Body of pancreas (tissue), 4 donors: ENCODE measurements around the gene SKI. TPM values are rescaled to one million over a fixed set of nuclear protein-coding genes. Genes with fewer than 3 reads are reported as not detected.

Source experiments
- ATAC-seq: fragments of 150-250 bp; one replicate; pipeline ENCODE4 v1.9.1; 2016
- DNase-seq, 4 donors: peaks; one replicate each; pipeline ENCODE4 v3.0.0-alpha.2; 2019
- H3K27ac ChIP-seq, 4 donors: fragments of 200-600 bp; sonication (generic); 1 replicate in 3 of 4; 2 replicates in 1 of 4; pipeline versions ENCODE4 v1.5.1 to v1.6.1; 2016 to 2019; ENCODE audit warnings: mild to moderate bottlenecking in 1 of 4, mixed read lengths in 1 of 4, moderate library complexity in 1 of 4
- H3K27me3 ChIP-seq, 2 donors: fragments of 200-600 bp; sonication (generic); one replicate each; pipeline ENCODE4 v1.6.0; 2016; ENCODE audit warnings: mild to moderate bottlenecking in 1 of 2
- H3K36me3 ChIP-seq, 2 donors: fragments of 200-600 bp; sonication (generic); replicated peaks in 1 of 2; 2 replicates each; pipeline ENCODE4 v1.5.1; 2016; ENCODE audit warnings: low read depth in 2 of 2; ENCODE audit not compliant: insufficient read depth in 1 of 2
- H3K4me1 ChIP-seq: fragments of 200-600 bp; sonication (generic); one replicate; pipeline ENCODE4 v1.6.0; 2016
- H3K4me3 ChIP-seq, 2 donors: fragments of 200-600 bp; sonication (generic); 1 replicate in 1 of 2; 2 replicates in 1 of 2; pipeline ENCODE4 v1.5.1; 2016 to 2019
- H3K9me3 ChIP-seq, 3 donors: fragments of 200-600 bp; sonication (generic); 1 replicate in 2 of 3; 2 replicates in 1 of 3; pipeline ENCODE4 v1.5.1; 2016
- POLR2A ChIP-seq, 3 donors: fragments of 450-650 bp; IDR thresholded peaks; one replicate each; pipeline ENCODE4 v1.6.1; 2016; ENCODE audit warnings: antibody characterized with exemption in 3 of 3, mild to moderate bottlenecking in 2 of 3
- WGBS, 2 donors: methylation state at CpG; one replicate each; pipeline ENCODE4 v1.1.5; 2017; 5-methylcytosine and 5-hydroxymethylcytosine counted together
- intact Hi-C: fragments of 100-400 bp; cut with DNase I; formaldehyde crosslinking; loops from one replicate; pipeline ENCODE4 v1.15.1; 2023
- total RNA-seq, 2 donors: library from RNA; depleted of rRNA; stranded (reverse); fragments of >200 nt; gene quantifications; one replicate each; pipeline ENCODE4 v1.1.0, GENCODE V29; 2016
- TF ChIP-seq, protein P1 (sequence below), 7 experiments: fragments of 450-650 bp in 4 of 7; fragments of 200-600 bp in 3 of 7; sonication (generic) in 3 of 7; IDR thresholded peaks; one replicate each; pipeline ENCODE4 v1.5.1; 2016 to 2019; ENCODE audit warnings: antibody characterized with exemption in 7 of 7

Gene SKI
- total RNA-seq, 2 donors from 2014 or later: 15.8 to 33.0 TPM

DNA sequence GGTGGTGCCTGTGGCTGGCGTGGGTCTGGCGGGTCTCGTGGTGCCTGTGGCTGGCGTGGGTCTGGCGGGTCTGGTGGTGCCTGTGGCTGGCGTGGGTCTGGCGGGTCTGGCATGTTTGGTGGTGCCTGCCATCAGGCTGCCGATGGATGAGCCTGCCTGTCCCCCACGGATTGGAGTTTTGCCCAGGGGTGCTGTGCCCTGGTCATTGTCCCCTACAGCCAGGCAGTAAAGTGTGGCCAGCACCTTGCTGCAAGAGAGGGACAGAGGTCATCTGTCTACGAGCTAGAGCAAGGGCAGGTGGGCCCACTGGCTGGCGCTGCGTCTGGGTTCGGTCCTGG is 41.8 kb downstream of the SKI start:
- H3K4me3 ChIP-seq: no peak overlapping the region
- no peaks in the 10 kb centered on the region for H3K27me3 ChIP-seq
- H3K27ac ChIP-seq: no peak overlapping the region
- intact Hi-C loops: no loop called here
- 87 to 100% methylated on average over 1 to 13 of the region's 13 CpGs for WGBS, 2 donors
- TF ChIP-seq, protein P1, sequence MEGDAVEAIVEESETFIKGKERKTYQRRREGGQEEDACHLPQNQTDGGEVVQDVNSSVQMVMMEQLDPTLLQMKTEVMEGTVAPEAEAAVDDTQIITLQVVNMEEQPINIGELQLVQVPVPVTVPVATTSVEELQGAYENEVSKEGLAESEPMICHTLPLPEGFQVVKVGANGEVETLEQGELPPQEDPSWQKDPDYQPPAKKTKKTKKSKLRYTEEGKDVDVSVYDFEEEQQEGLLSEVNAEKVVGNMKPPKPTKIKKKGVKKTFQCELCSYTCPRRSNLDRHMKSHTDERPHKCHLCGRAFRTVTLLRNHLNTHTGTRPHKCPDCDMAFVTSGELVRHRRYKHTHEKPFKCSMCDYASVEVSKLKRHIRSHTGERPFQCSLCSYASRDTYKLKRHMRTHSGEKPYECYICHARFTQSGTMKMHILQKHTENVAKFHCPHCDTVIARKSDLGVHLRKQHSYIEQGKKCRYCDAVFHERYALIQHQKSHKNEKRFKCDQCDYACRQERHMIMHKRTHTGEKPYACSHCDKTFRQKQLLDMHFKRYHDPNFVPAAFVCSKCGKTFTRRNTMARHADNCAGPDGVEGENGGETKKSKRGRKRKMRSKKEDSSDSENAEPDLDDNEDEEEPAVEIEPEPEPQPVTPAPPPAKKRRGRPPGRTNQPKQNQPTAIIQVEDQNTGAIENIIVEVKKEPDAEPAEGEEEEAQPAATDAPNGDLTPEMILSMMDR (IDR thresholded peaks at IDR 0.05): no peak
- no peak for TF ChIP-seq POLR2A (IDR thresholded peaks at IDR 0.05)
- no peak for DNase-seq
- H3K36me3 ChIP-seq: no peaks in the 10 kb centered on the region
- H3K4me1 ChIP-seq: peaks cover 25% of the 10 kb centered on the region
- ATAC-seq: no peak
- H3K9me3 ChIP-seq: no peaks in the 10 kb centered on the region

DNA sequence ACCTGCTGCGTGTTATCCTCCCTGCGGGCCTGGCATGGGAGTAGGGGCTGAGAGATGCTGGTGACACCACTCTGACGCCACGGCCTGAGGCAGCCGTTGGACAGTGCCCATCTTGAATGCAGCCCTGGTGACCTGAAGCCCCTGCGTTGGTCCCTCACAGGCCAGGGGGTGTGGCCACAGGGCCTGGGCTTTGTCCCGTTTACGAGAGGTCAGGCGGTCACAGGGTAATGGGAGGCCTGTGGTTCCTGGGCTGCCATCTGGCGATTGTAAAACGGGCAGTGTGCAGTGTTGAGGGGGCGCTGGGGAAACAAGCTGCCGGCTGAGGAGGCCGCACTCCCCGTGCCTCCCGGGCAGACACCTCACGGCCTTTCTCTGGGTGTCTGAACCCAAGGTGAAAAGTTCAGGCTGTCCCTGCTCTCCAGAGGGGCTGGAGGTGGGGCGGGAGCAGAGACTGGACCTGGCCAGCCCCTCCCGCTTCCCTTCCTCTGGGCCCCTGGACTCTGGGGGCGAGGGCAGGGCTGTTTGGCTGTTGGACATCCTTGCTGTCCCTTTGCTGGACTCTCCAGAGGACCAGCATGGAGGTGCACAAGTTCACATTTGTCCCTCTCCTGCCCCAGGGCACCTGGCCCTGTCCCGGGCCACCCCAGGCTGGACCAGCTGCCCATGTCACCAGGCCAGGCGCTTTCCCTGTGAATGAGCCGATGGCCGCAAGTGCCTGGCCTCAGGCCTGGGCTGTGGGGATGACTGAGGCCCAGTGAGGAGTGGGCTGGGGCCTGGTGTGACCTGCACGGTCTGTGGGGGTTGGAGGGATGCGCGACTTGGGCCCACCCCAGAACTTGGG is 42.4 kb downstream of the SKI start:
- no peak for TF ChIP-seq POLR2A (IDR thresholded peaks at IDR 0.05)
- TF ChIP-seq, protein P1 (IDR thresholded peaks at IDR 0.05): no peak
- DNase-seq (no peak), ATAC-seq (no peak)
- H3K4me3 ChIP-seq: no peak overlapping the region
- H3K27me3 ChIP-seq: no peaks in the 10 kb centered on the region
- H3K9me3 ChIP-seq: no peaks in the 10 kb centered on the region
- H3K36me3 ChIP-seq: no peaks in the 10 kb centered on the region
- intact Hi-C loops: no loop called here
- H3K27ac ChIP-seq: peak overlapping the region in 1 of 4 donors; percentile 12
- peaks cover 31% of the 10 kb centered on the region for H3K4me1 ChIP-seq
- 72 to 87% methylated on average over 3 to 25 of the region's 27 CpGs for WGBS, 2 donors

DNA sequence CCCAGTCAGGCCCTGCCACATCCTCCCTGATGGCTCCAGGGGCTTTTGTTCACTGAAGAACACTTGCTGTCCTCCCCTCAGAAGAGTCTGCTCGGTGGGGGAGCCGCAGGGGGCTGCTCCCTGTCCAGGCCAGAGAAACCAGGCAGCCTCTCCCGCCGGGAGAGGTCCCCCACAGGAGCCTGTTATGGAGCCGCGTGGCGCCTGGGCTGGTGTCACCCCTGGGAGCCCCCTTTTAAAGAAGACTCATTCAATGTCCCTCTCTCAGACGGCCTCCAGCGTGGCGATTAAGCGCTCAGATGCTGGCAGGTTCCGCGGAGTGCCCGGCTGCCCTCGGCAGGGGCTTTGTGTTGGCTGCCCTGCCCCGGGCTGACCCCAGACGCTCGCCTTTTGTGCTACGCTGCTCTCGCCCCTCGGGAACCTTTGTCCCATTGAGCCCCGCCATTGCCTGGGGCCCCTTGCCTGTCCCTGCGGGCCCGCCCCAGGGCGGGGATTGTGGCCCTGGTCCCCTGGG is 43.1 kb downstream of the SKI start:
- ATAC-seq: no peak
- Histone ChIP-seq H3K36me3 (no peaks in the 10 kb centered on the region), H3K27me3 (no peaks in the 10 kb centered on the region), H3K4me1 (peaks cover 38% of the 10 kb centered on the region), H3K27ac (peak overlapping the region in 1 of 4 donors; percentile 12), H3K4me3 (no peak overlapping the region), H3K9me3 (no peaks in the 10 kb centered on the region)
- TF ChIP-seq, protein P1 (IDR thresholded peaks at IDR 0.05): no peak
- no peak for TF ChIP-seq POLR2A (IDR thresholded peaks at IDR 0.05)
- 95% methylated on average over 4 to 18 of the region's 25 CpGs for WGBS, 2 donors
- DNase-seq: no peak
- intact Hi-C loops: no loop called here

DNA sequence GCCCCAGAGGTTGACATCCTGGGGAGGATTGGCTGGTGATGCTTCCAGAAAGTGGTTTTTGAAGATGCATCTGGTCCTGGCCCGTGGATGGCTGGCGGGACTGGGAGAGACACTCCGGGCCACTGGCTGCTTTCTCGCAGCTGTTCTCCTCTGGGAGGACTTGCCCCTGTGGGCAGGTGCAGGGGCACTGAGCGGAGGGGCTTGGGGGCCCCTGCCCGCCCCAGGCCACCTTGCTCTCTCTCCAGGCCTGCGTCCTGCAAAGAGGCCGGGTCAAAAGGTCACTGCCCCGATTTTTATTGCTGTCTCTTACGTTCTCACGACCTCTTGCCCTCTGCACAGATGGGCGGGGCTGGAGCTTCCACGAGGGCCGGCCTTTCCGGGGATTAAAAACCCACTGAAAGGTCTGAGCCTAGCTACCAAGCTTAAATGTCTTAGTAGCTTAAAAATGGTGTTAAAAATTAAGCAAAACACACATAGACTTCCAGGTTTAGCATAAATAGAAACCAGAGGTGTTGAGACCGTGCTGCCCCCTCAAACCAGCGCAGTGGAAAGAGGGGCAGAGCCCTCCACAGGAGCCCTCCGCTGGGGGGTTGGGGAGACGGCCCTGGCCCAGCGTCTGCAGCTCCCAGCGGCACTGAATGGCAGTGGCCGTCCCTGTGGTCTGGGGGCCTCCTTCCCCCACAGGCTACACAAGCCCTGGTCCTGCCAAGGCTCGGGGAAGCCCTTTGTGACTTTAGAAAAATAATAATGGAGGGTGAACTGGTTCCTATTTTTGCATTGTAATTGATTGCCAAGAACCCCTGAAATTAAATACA is 43.9 kb downstream of the SKI start:
- H3K9me3 ChIP-seq: no peaks in the 10 kb centered on the region
- intact Hi-C loops: no loop called here
- WGBS, 2 donors: 61 to 75% methylated on average over 14 to 23 of the region's 23 CpGs
- H3K27ac ChIP-seq: no peak overlapping the region
- H3K27me3 ChIP-seq: no peaks in the 10 kb centered on the region
- TF ChIP-seq POLR2A (IDR thresholded peaks at IDR 0.05): no peak
- TF ChIP-seq, protein P1 (IDR thresholded peaks at IDR 0.05): no peak
- no peak for DNase-seq
- no peaks in the 10 kb centered on the region for H3K36me3 ChIP-seq
- ATAC-seq: no peak
- no peak overlapping the region for H3K4me3 ChIP-seq
- H3K4me1 ChIP-seq: peaks cover 46% of the 10 kb centered on the region
